ENCODE measurements around the gene PDE8A. TPM values are rescaled to one million over a fixed set of nuclear protein-coding genes. Genes with fewer than 3 reads are reported as not detected.

PDE8A gene
- total RNA-seq, 2 donors from 2014 or later, result 34.2 to 50.1 TPM

- TF ChIP-seq, protein P1, sequence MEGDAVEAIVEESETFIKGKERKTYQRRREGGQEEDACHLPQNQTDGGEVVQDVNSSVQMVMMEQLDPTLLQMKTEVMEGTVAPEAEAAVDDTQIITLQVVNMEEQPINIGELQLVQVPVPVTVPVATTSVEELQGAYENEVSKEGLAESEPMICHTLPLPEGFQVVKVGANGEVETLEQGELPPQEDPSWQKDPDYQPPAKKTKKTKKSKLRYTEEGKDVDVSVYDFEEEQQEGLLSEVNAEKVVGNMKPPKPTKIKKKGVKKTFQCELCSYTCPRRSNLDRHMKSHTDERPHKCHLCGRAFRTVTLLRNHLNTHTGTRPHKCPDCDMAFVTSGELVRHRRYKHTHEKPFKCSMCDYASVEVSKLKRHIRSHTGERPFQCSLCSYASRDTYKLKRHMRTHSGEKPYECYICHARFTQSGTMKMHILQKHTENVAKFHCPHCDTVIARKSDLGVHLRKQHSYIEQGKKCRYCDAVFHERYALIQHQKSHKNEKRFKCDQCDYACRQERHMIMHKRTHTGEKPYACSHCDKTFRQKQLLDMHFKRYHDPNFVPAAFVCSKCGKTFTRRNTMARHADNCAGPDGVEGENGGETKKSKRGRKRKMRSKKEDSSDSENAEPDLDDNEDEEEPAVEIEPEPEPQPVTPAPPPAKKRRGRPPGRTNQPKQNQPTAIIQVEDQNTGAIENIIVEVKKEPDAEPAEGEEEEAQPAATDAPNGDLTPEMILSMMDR (IDR thresholded peaks at IDR 0.05), result no peak
- TF ChIP-seq POLR2A (IDR thresholded peaks at IDR 0.05), result no peak
- ATAC-seq (no peak), DNase-seq (no peak)
- Histone ChIP-seq H3K4me1 (no peaks in the 10 kb centered on the region), H3K36me3 (replicated peaks in 1 of 2; ENCODE audit: insufficient read depth in 1 of 2, low read depth in 2 of 2) (peaks cover 0 to 3% of the 10 kb centered on the region in 2 donors), H3K9me3 (no peaks in the 10 kb centered on the region), H3K27ac (no peak overlapping the region), H3K4me3 (no peak overlapping the region), H3K27me3 (no peaks in the 10 kb centered on the region)
- intact Hi-C loops (cut with DNase I), result no loop called here
- WGBS, 2 donors, result 88 to 89% methylated on average over 4 of the region's 4 CpGs
Observed at GRCh38 chr15:85108136-85108535, 126.5 kb downstream of the PDE8A start.

GRCh38 chr15:85109333-85109732 lies 127.7 kb downstream of the PDE8A start:
- H3K36me3 ChIP-seq (replicated peaks in 1 of 2; ENCODE audit: insufficient read depth in 1 of 2, low read depth in 2 of 2), result peaks cover 0 to 3% of the 10 kb centered on the region in 2 donors
- DNase-seq (no peak), ATAC-seq (no peak)
- H3K4me3 ChIP-seq, result no peak overlapping the region
- WGBS, 2 donors, result 81 to 86% methylated on average over 2 of the region's 2 CpGs
- no peak overlapping the region for H3K27ac ChIP-seq
- intact Hi-C loops (cut with DNase I), result no loop called here
- TF ChIP-seq, protein P1 (IDR thresholded peaks at IDR 0.05), result no peak
- no peak for TF ChIP-seq POLR2A (IDR thresholded peaks at IDR 0.05)
- no peaks in the 10 kb centered on the region for H3K4me1 ChIP-seq
- H3K9me3 ChIP-seq, result no peaks in the 10 kb centered on the region
- no peaks in the 10 kb centered on the region for H3K27me3 ChIP-seq

DNA sequence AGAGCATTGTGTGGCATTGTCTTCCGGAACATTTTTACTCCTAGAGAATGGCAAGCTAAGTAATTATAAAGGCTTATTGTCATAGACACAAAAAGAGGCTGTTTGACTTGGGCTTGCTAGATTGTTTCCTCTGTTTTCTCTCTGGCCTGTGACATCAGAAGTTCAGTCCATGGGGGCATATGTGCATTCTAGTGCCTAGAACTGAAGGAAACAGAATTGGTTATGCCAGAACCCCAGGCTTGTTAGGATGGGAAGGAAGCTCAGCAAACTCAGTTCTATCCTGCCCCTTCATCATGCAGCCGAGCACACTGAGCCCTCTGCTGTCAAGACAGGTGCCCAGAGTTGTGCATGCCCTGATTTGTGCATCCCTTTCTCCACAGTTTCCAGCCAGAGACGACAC lies 131.3 kb downstream of the PDE8A start:
- intact Hi-C loops (cut with DNase I), result no loop called here
- Histone ChIP-seq H3K4me3 (no peak overlapping the region), H3K9me3 (no peaks in the 10 kb centered on the region), H3K27ac (no peak overlapping the region), H3K36me3 (replicated peaks in 1 of 2; ENCODE audit: insufficient read depth in 1 of 2, low read depth in 2 of 2) (peaks cover 0 to 13% of the 10 kb centered on the region in 2 donors), H3K4me1 (no peaks in the 10 kb centered on the region), H3K27me3 (no peaks in the 10 kb centered on the region)
- TF ChIP-seq, protein P1 (IDR thresholded peaks at IDR 0.05), result no peak
- no peak for TF ChIP-seq POLR2A (IDR thresholded peaks at IDR 0.05)
- no peak for ATAC-seq
- DNase-seq, result no peak
- WGBS, 2 donors, result 61 to 72% methylated on average over 2 to 3 of the region's 3 CpGs

GRCh38 chr15:85114886-85115285 lies 133.2 kb downstream of the PDE8A start:
- intact Hi-C loops (cut with DNase I), result no loop called here
- WGBS, 2 donors, result 92% methylated on average over 4 of the region's 4 CpGs
- no peak overlapping the region for H3K4me3 ChIP-seq
- H3K9me3 ChIP-seq, result no peaks in the 10 kb centered on the region
- no peaks in the 10 kb centered on the region for H3K4me1 ChIP-seq
- no peak for DNase-seq
- no peak overlapping the region for H3K27ac ChIP-seq
- ATAC-seq, result no peak
- no peaks in the 10 kb centered on the region for H3K27me3 ChIP-seq
- TF ChIP-seq POLR2A (IDR thresholded peaks at IDR 0.05), result no peak
- TF ChIP-seq, protein P1 (IDR thresholded peaks at IDR 0.05), result no peak
- H3K36me3 ChIP-seq (replicated peaks in 1 of 2; ENCODE audit: insufficient read depth in 1 of 2, low read depth in 2 of 2), result peaks cover 0 to 11% of the 10 kb centered on the region in 2 donors

DNA sequence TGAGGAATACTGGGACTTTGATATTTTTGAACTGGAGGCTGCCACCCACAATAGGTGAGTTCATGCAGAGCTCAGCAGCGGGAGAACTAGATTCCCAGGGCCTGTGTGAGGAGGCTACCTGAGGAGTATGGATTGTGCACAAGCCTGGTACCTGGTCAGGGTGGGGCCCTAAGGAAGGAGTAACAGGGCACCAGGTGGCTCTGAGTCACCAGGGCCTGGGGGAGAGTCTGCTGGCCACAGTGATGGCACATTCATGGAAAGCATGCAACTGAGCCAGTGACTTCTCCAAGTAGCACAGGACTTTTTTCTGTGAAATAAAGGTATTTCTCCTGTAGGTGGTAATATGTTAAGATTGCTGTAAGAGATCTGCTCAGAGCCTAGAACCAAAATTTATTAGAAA lies 134.4 kb downstream of the PDE8A start:
- DNase-seq (no peak), ATAC-seq (no peak)
- H3K4me3 ChIP-seq, result no peak overlapping the region
- no peak overlapping the region for H3K27ac ChIP-seq
- no peaks in the 10 kb centered on the region for H3K4me1 ChIP-seq
- no peaks in the 10 kb centered on the region for H3K9me3 ChIP-seq
- no peaks in the 10 kb centered on the region for H3K27me3 ChIP-seq
- no peak for TF ChIP-seq POLR2A (IDR thresholded peaks at IDR 0.05)
- TF ChIP-seq, protein P1 (IDR thresholded peaks at IDR 0.05), result no peak
- intact Hi-C loops (cut with DNase I), result no loop called here
- H3K36me3 ChIP-seq (replicated peaks in 1 of 2; ENCODE audit: insufficient read depth in 1 of 2, low read depth in 2 of 2), result peaks cover 0 to 11% of the 10 kb centered on the region in 2 donors
- WGBS, 2 donors, result 78 to 100% methylated on average over 1 of the region's 1 CpG
